ENCODE results near the gene TMEM120B.

The TMEM120B gene

DNA sequence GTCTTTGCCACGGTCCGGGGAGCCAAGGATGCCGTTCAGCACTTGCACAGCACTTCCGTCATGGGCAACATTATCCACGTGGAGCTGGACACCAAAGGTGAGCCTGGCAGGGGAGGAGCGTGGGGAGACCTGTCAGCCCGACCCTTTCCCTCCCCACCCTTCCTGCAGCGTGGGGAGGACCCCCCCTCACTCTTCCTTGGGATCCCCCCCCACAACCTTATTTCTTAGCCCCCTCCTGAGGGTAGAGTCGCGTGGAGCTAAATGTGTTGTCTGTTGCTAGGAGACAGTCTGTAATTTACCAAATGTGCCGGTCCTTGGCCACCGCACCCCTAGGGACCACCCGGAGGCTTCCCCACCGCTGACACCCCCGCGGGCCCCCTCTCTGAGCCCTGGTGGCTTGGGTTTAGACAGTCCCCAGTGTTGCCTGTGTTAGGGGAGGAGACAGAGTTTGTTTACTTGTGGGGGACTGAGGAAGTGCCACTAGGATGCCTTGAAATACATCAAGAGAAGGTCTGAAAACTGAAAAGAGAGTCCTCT is 93.5 kb downstream of the TMEM120B start:
- no peak for DNase-seq

- DNase-seq = no peak
These were observed 94.2 kb downstream of the TMEM120B start for GRCh38 chr12:121806546-121807423.

DNA sequence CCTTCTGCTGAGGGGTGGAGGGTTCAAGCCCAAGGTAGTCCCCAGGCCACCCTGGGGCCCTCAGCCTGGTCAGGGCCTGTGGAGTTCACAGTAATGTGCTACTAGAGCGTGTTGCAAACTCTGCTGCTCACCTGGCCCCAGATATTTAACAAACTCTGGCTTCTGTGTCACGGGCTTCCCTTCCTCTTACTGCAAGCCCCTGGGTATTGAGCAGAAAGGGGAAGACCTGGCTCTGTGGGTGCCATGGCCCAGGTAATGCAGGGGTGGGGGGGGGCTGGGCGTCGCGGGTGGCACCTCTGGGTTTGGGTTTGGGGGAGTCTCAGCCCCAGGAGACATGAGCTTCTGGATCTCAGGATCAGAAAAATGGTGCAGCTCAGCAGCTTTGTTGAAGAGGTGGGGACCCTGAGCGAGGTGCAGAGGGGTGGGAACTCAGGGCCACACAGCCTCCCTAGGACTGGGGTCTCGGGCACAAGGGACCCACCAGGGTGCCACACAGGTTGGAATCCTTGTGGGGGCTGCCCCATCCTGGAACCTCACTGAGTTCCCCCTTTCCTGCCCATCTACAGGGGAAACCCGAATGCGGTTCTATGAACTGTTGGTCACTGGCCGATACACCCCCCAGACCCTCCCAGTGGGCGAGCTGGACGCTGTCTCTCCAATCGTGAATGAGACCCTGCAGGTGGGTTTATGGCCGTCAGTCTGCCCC is 95.2 kb downstream of the TMEM120B start:
- no peak for DNase-seq

DNA sequence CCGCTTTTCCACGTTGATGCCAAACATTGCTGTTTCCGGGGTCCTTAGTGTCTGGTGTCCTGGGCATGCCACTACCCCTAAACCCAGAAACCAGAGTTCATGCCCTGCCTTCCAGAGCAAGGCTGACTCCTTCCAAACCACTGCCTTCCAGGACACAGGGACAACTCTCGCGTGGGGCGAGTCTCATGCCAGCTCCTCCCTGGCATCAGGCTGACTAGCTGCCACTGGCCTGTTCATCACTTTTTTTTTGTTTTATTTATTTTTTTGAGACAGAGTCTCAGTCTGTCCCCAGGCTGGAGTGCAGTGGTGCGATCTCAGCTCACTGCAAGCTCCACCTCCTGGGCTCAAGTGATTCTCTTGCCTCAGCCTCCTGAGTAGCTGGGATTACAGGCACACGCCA is 96.1 kb downstream of the TMEM120B start:
- DNase-seq = no peak

- DNase-seq = no peak
These were observed 97.2 kb downstream of the TMEM120B start for GRCh38 chr12:121809712-121810116.

DNA sequence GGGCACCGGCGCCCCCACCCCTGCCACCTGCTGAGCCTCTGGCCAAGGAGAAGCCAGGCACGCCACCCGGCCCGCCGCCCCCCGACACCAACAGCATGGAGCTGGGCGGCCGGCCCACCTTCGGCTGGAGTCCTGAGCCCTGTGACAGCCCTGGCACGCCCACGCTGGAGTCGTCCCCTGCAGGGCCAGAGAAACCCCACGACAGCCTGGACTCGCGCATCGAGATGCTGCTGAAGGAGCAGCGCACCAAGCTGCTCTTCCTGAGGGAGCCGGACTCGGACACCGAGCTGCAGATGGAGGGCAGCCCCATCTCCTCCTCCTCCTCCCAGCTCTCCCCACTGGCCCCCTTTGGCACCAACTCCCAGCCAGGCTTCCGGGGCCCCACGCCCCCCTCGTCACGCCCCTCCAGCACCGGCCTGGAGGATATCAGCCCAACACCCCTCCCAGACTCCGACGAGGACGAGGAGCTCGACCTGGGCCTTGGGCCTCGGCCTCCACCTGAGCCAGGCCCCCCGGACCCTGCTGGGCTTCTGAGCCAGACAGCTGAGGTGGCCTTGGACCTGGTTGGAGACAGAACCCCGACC is 97.8 kb downstream of the TMEM120B start:
- no peak for DNase-seq

GRCh38 chr12:121810833-121811433 is 98.4 kb downstream of the TMEM120B start:
- DNase-seq = no peak

DNA sequence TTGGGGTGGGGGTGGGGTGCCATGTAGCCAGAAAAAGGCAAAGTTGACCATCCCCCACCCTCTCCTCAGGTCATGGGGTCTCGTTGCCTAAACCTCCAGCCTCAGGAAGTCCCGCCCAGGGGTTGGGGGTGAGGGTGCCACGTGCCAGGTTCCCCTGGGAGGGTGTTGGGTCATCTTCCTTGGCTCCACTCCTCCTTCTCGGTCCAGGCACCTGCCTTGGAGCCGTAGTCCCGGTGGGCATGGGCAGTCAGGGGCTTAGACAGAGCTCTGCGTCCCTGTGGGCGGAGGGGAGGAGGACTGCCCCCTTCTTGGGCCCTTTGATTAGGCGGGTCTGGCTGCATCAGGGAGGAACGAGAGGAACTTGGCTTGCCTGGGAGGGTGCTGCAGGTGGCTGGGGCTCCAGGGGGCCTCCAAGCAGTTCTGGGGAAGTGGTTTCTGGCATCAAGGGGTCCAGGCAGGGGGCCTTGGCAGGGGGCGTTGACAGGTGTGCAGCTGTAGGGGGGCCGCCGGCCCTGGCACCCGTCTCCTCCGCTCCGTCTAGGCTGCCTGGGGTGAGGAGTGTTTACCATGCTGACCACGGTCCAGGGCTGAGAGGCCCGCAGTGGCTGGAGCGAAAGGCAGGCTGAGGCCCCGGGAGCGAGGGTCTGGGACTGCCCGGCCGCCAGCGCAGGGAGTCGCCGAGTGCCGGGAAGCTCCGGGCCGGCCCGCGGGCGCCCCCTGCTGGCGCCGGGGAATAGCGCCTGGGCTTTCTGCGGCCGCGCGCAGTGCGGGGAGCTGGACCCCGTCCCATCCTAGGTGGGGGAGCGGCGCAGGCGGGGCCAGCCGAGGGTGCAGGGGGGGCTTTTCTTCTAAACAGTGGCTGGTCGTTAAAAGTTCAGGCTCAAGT is 99.1 kb downstream of the TMEM120B start:
- peak; percentile 56 for DNase-seq

- DNase-seq = peak; percentile 46
These were observed 99.8 kb downstream of the TMEM120B start for GRCh38 chr12:121812320-121812871.

- no peak for DNase-seq
These were observed 100.7 kb downstream of the TMEM120B start for GRCh38 chr12:121812921-121813896.

DNA sequence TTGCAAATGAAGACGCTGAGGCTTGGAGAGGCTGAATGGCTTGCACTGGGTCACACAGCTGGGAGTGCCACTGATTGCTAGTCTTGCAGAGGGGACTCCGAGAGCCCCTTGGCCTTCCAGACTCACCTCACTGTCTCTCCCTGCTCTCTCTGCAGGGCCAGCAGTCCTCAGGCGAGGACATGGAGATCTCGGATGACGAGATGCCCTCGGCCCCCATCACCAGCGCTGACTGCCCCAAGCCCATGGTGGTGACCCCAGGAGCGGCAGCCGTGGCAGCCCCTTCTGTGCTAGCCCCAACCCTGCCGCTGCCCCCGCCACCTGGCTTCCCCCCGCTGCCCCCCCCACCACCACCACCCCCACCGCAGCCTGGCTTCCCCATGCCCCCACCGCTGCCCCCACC is 101.4 kb downstream of the TMEM120B start:
- DNase-seq = no peak

- DNase-seq = no peak
These were observed 102.0 kb downstream of the TMEM120B start for GRCh38 chr12:121814429-121815119.

DNA sequence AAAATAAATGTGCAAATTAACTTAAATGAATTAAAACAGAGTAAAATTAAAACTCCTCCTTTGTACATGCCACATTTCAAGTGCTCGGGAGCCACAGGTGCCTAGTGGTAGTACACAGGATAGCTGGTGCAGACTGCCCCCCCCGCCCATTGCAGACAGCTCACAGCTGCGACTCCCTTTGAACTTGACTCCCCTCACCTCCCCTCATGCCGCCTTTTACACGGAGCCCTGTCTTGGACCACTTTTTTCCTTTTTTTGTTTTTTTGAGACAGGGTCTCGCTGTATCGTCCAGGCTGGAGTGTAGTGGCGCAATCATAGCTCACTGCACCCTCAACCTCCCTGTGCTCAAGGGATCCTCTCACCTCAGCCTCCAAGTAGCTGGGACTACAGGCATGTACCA is 102.7 kb downstream of the TMEM120B start:
- no peak for DNase-seq

DNA sequence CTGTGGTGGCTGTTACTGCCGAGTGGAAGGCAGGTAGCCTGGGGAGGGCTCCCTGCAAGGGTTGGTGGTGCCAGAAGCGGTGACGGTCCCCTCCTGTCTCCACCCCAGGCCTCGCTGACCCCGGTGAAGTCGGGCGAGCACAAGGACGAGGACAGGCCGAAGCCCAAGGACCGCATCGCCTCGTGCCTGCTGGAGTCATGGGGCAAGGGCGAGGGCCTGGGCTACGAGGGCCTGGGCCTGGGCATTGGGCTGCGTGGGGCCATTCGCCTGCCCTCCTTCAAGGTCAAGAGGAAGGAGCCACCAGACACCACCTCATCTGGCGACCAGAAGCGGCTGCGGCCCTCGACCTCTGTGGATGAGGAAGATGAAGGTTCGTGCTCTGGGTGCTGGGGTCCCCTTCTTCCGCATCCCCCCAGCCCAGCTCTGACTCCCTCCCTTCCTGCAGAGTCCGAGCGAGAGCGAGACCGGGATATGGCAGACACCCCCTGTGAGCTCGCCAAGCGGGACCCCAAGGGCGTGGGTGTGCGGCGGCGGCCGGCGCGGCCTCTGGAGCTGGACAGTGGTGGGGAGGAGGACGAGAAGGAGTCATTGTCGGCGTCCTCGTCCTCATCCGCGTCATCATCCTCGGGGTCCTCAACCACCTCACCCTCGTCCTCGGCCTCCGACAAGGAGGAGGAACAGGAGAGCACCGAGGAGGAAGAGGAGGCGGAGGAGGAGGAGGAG is 104.5 kb downstream of the TMEM120B start:
- DNase-seq = no peak

- DNase-seq = no peak
These were observed 105.1 kb downstream of the TMEM120B start for GRCh38 chr12:121817648-121818043.

GRCh38 chr12:121819212-121819949 is 106.8 kb downstream of the TMEM120B start:
- DNase-seq = no peak

DNA sequence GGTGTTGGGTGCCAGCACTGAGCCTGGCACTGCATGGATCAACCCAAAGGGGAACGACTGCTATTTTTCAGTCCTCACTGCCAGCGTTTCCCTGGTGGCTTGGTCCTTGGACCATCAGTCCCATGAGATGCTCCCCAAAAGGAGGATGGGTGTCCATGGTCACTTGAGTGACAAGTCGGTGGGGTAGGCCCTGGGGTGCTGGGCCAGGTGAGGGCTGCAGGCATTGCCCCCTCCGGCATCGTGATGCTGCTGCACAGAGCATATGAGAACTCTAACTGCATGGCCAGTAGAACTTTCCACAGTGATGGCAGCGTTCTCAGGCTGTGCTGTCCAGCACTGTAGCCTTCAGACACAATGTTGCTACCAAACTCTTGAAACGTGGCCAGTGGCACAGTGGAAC is 107.5 kb downstream of the TMEM120B start:
- no peak for DNase-seq

DNA sequence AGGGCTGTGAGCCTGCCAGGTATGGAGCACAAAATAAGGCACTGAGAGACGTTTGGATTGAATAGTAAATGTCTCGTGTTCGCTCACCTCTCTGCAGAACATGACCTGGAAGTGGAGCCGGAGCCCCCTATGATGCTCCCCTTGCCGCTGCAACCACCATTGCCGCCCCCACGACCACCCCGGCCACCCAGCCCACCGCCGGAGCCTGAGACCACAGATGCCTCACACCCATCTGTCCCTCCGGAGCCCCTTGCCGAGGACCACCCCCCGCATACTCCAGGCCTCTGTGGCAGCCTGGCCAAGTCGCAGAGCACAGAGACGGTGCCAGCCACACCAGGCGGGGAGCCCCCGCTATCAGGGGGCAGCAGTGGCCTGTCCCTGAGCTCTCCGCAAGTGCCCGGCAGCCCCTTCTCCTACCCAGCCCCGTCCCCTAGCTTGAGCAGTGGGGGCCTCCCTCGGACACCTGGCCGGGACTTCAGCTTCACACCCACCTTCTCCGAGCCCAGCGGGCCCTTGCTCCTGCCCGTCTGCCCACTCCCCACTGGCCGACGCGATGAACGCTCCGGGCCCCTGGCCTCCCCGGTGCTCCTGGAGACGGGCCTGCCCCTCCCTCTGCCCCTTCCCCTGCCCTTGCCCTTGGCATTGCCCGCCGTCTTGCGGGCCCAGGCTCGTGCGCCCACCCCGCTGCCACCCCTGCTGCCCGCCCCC is 110.0 kb downstream of the TMEM120B start:
- no peak for DNase-seq
